ENCODE measurements around the gene KCNE1.

DNA sequence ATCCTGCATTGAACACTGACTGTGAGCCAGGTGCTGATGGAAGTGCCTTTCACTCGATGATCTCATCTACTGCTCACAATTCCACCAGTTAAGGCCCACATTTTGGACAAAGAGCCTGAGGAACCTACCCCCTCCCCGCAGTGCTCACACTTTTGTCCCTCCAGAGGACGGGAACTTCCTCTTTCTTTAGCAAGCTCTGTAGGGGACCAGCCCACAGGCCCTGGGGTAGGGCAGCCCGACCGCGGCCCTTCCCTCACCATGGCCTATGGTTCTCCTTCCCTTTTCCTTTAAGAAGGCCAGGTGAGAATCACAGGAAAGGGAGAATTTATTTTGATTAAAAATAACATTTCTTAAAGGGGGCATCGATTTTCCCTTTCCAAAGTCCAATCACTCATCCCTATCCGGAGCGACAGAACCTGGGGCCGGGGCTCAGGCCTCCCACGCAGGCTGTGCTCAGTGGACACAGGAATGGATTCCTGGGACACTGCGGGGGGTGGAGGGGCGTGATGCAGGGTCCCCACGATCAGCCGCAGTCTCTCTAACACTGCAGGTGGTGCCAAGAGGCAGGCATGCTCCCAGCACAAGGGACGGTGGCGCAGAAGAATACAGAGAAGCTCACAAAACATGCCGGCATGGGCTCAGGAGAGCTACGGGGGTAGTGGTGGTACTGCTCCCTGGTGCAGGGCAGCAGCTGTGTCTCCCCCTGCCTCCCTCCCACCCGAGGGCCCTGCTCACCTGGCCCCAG is 8.9 kb upstream of the KCNE1 start:
- no peak for TF ChIP-seq GABPA (IDR thresholded peaks at IDR 0.05 in 1 of 2, conservative IDR thresholded peaks at IDR 0.05 in 1 of 2)
- TF ChIP-seq HNF4G (IDR thresholded peaks at IDR 0.05) = no peak
- TF ChIP-seq RAD21 (IDR thresholded peaks at IDR 0.05) = no peak
- TF ChIP-seq, protein P1, sequence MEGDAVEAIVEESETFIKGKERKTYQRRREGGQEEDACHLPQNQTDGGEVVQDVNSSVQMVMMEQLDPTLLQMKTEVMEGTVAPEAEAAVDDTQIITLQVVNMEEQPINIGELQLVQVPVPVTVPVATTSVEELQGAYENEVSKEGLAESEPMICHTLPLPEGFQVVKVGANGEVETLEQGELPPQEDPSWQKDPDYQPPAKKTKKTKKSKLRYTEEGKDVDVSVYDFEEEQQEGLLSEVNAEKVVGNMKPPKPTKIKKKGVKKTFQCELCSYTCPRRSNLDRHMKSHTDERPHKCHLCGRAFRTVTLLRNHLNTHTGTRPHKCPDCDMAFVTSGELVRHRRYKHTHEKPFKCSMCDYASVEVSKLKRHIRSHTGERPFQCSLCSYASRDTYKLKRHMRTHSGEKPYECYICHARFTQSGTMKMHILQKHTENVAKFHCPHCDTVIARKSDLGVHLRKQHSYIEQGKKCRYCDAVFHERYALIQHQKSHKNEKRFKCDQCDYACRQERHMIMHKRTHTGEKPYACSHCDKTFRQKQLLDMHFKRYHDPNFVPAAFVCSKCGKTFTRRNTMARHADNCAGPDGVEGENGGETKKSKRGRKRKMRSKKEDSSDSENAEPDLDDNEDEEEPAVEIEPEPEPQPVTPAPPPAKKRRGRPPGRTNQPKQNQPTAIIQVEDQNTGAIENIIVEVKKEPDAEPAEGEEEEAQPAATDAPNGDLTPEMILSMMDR (IDR thresholded peaks at IDR 0.05; ENCODE audit: low read depth, low read length, missing input control) = peak; percentile 7
- no peak for TF ChIP-seq HNF4A (conservative IDR thresholded peaks at IDR 0.05)
- no peak for TF ChIP-seq MAX (IDR thresholded peaks at IDR 0.05)
- TF ChIP-seq RXRA (IDR thresholded peaks at IDR 0.05) = no peak
- no peak for TF ChIP-seq YY1 (IDR thresholded peaks at IDR 0.05)
- TF ChIP-seq, protein P2, sequence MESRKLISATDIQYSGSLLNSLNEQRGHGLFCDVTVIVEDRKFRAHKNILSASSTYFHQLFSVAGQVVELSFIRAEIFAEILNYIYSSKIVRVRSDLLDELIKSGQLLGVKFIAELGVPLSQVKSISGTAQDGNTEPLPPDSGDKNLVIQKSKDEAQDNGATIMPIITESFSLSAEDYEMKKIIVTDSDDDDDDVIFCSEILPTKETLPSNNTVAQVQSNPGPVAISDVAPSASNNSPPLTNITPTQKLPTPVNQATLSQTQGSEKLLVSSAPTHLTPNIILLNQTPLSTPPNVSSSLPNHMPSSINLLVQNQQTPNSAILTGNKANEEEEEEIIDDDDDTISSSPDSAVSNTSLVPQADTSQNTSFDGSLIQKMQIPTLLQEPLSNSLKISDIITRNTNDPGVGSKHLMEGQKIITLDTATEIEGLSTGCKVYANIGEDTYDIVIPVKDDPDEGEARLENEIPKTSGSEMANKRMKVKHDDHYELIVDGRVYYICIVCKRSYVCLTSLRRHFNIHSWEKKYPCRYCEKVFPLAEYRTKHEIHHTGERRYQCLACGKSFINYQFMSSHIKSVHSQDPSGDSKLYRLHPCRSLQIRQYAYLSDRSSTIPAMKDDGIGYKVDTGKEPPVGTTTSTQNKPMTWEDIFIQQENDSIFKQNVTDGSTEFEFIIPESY (IDR thresholded peaks at IDR 0.05) = no peak
- TF ChIP-seq JUND (IDR thresholded peaks at IDR 0.05) = peak in 1 of 2 donors; percentile 17
- TF ChIP-seq, protein P3, sequence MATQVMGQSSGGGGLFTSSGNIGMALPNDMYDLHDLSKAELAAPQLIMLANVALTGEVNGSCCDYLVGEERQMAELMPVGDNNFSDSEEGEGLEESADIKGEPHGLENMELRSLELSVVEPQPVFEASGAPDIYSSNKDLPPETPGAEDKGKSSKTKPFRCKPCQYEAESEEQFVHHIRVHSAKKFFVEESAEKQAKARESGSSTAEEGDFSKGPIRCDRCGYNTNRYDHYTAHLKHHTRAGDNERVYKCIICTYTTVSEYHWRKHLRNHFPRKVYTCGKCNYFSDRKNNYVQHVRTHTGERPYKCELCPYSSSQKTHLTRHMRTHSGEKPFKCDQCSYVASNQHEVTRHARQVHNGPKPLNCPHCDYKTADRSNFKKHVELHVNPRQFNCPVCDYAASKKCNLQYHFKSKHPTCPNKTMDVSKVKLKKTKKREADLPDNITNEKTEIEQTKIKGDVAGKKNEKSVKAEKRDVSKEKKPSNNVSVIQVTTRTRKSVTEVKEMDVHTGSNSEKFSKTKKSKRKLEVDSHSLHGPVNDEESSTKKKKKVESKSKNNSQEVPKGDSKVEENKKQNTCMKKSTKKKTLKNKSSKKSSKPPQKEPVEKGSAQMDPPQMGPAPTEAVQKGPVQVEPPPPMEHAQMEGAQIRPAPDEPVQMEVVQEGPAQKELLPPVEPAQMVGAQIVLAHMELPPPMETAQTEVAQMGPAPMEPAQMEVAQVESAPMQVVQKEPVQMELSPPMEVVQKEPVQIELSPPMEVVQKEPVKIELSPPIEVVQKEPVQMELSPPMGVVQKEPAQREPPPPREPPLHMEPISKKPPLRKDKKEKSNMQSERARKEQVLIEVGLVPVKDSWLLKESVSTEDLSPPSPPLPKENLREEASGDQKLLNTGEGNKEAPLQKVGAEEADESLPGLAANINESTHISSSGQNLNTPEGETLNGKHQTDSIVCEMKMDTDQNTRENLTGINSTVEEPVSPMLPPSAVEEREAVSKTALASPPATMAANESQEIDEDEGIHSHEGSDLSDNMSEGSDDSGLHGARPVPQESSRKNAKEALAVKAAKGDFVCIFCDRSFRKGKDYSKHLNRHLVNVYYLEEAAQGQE (IDR thresholded peaks at IDR 0.05) = no peak
- TF ChIP-seq SP1 (IDR thresholded peaks at IDR 0.05) = no peak
- no peak for TF ChIP-seq TAF1 (conservative IDR thresholded peaks at IDR 0.05)
- no peak for TF ChIP-seq EGR1 (IDR thresholded peaks at IDR 0.05; ENCODE audit: low read depth in 2 of 2)

All from liver (tissue), 3 donors.